Activated CD8-positive, alpha-beta T cell treated with anti-CD3 and anti-CD28 coated beads for 36 hours (primary cell): ENCODE data around the gene ABI1. TPM values are rescaled to one million over a fixed set of nuclear protein-coding genes. Genes with fewer than 3 reads are reported as not detected.

Source experiments
- ATAC-seq: fragments of 200-7000 bp; cut with Tn5 transposase; one replicate; pipeline ENCODE4 v1.10.0; 2021; ENCODE audit warnings: mild to moderate bottlenecking, moderate library complexity
- CTCF ChIA-PET: fragments of 350-600 bp; sonication (Branson Sonifier 250); formaldehyde crosslinking; loops from one replicate; lab custom pipeline; 2021; ENCODE audit warnings: antibody characterized with exemption; lab: Charles Lee
- POLR2A ChIA-PET: fragments of 350-600 bp; sonication (Branson Sonifier 250); formaldehyde crosslinking; loops from one replicate; lab custom pipeline; 2021; ENCODE audit warnings: antibody characterized with exemption; lab: Charles Lee
- DNase-seq: peaks from one replicate; pipeline ENCODE4 v3.0.0-alpha.2; 2020
- H3K27ac Mint-ChIP-seq: one replicate; pipeline ENCODE4 v1.8.0; 2021; ENCODE audit warnings: mild to moderate bottlenecking, mixed read lengths
- H3K27me3 Mint-ChIP-seq: one replicate; pipeline ENCODE4 v1.8.0; 2021; ENCODE audit warnings: mixed read lengths
- H3K36me3 Mint-ChIP-seq: one replicate; pipeline ENCODE4 v1.8.0; 2021; ENCODE audit warnings: low read depth, mixed read lengths
- H3K4me1 Mint-ChIP-seq: one replicate; pipeline ENCODE4 v1.8.0; 2021; ENCODE audit warnings: low read depth, mixed read lengths
- H3K4me3 Mint-ChIP-seq: one replicate; pipeline ENCODE4 v1.8.0; 2021; ENCODE audit warnings: mild to moderate bottlenecking, moderate library complexity, mixed read lengths
- H3K9me3 Mint-ChIP-seq: one replicate; pipeline ENCODE4 v1.8.0; 2021; ENCODE audit warnings: mixed read lengths
- CTCF ChIP-seq: fragments of 200-600 bp; IDR thresholded peaks from one replicate; pipeline ENCODE4 v1.8.0; 2022; ENCODE audit warnings: antibody characterized with exemption, mild to moderate bottlenecking
- intact Hi-C: fragments of 100-400 bp; cut with micrococcal nuclease; formaldehyde crosslinking; loops from one replicate; pipeline ENCODE4 v1.10.0; 2022
- total RNA-seq, 2 experiments: library from RNA; stranded (reverse); gene quantifications; one replicate each; pipeline ENCODE4 v1.2.3, GENCODE V29; 2021

The ABI1 gene
- total RNA-seq, 2 experiments from 2014 or later, result 32.4 to 37.2 TPM

- ChIA-PET POLR2A (no interaction called here), CTCF (interaction anchor here (0.7 to 1.8 kb wide), 3 partner anchors 9 to 145 kb away, joined by 3 to 7 read pairs (median 4); no protein-coding TSS in a partner anchor)
These were observed 10.0 kb upstream of the ABI1 start for GRCh38 chr10:26870766-26871165.

GRCh38 chr10:26869528-26869927 lies 8.8 kb upstream of the ABI1 start:
- no peaks in the 10 kb centered on the region for H3K36me3 Mint-ChIP-seq
- H3K4me3 Mint-ChIP-seq, result no peak overlapping the region
- H3K27me3 Mint-ChIP-seq, result no peaks in the 10 kb centered on the region
- intact Hi-C loops, result no loop called here
- no peak overlapping the region for H3K27ac Mint-ChIP-seq
- DNase-seq (peak; percentile 55), ATAC-seq (peak; percentile 71)
- no peaks in the 10 kb centered on the region for H3K9me3 Mint-ChIP-seq
- peaks cover 6% of the 10 kb centered on the region for H3K4me1 Mint-ChIP-seq
- ChIA-PET POLR2A (no interaction called here), CTCF (interaction anchor here (1.2 to 3.7 kb wide), 3 partner anchors 9 to 143 kb away, joined by 3 to 15 read pairs (median 8); partner anchors contain the start of gene ABI1)
- no peak for TF ChIP-seq CTCF

More at GRCh38 chr10:26870766-26871165, 10.0 kb upstream of the ABI1 start:
- Mint-ChIP-seq H3K9me3 (no peaks in the 10 kb centered on the region), H3K36me3 (no peaks in the 10 kb centered on the region), H3K4me1 (peaks cover 6% of the 10 kb centered on the region), H3K27me3 (no peaks in the 10 kb centered on the region), H3K4me3 (no peak overlapping the region), H3K27ac (no peak overlapping the region)
- DNase-seq (no peak), ATAC-seq (no peak)
- no peak for TF ChIP-seq CTCF
- intact Hi-C loops, result no loop called here

- ChIA-PET CTCF (interaction anchor here (0.9 to 2.6 kb wide), 3 partner anchors 18 to 137 kb away, joined by 3 to 19 read pairs (median 4); no protein-coding TSS in a partner anchor), POLR2A (no interaction called here)
- no peaks in the 10 kb centered on the region for H3K9me3 Mint-ChIP-seq
These were observed 2.8 kb upstream of the ABI1 start for GRCh38 chr10:26863351-26864076.

GRCh38 chr10:26861205-26861998 lies 644 bp upstream of the ABI1 start:
- TF ChIP-seq CTCF, result peak; percentile 76
- POLR2A ChIA-PET, result interaction anchor here (0.6 to 1.2 kb wide), 7 partner anchors 16 to 293 kb away, joined by 3 to 6 read pairs (median 3); partner anchors contain the start of gene YME1L1
- DNase-seq, result no peak
- no peaks in the 10 kb centered on the region for H3K9me3 Mint-ChIP-seq
- peak overlapping the region; percentile 90 for H3K4me3 Mint-ChIP-seq
- H3K4me1 Mint-ChIP-seq, result peaks cover 21% of the 10 kb centered on the region
- no peaks in the 10 kb centered on the region for H3K36me3 Mint-ChIP-seq
- H3K27ac Mint-ChIP-seq, result peak overlapping the region; percentile 100
- CTCF ChIA-PET, result interaction anchor here (0.5 to 2.6 kb wide), 26 partner anchors 8 to 526 kb away, joined by 3 to 19 read pairs (median 4); partner anchors contain the start of gene YME1L1
- intact Hi-C loops, result no loop called here
- H3K27me3 Mint-ChIP-seq, result peaks cover 3% of the 10 kb centered on the region
- no peak for ATAC-seq

More at GRCh38 chr10:26863351-26864076, 2.8 kb upstream of the ABI1 start:
- Mint-ChIP-seq H3K27ac (no peak overlapping the region), H3K27me3 (peaks cover 3% of the 10 kb centered on the region), H3K36me3 (no peaks in the 10 kb centered on the region), H3K4me3 (no peak overlapping the region), H3K4me1 (peaks cover 5% of the 10 kb centered on the region)
- intact Hi-C loops, result no loop called here
- ATAC-seq, result no peak
- no peak for TF ChIP-seq CTCF
- DNase-seq, result no peak
